ENCODE data around the gene ENOX1. TPM values are rescaled to one million over a fixed set of nuclear protein-coding genes. Genes with fewer than 3 reads are reported as not detected.

The ENOX1 gene
- total RNA-seq, 1 experiment from 2014 or later = 0.26 TPM

GRCh38 chr13:43676320-43676719 is 110.5 kb downstream of the ENOX1 start:
- Mint-ChIP-seq H3K27ac (no peak overlapping the region), H3K4me1 (peaks cover 22% of the 10 kb centered on the region), H3K27me3 (ENCODE audit: low read depth) (no peaks in the 10 kb centered on the region), H3K9me3 (no peaks in the 10 kb centered on the region), H3K36me3 (no peaks in the 10 kb centered on the region), H3K4me3 (no peak overlapping the region)
- POLR2A ChIA-PET = no interaction called here
- CTCF ChIA-PET = no interaction called here
- ATAC-seq = no peak
- no peak for DNase-seq (ENCODE audit: low spot score)
- no peak for TF ChIP-seq ZNF281 (CRISPR knock-in tag; IDR thresholded peaks at IDR 0.05)
- TF ChIP-seq PRRX2 (CRISPR knock-in tag; IDR thresholded peaks at IDR 0.05) = no peak
- TF ChIP-seq NFE2L1 (CRISPR knock-in tag; IDR thresholded peaks at IDR 0.05) = no peak
- TF ChIP-seq NR3C1 (CRISPR knock-in tag; conservative IDR thresholded peaks at IDR 0.05; ENCODE audit: low read depth) = no peak
- no peak for TF ChIP-seq ATF3 (CRISPR knock-in tag; conservative IDR thresholded peaks at IDR 0.05)
- no peak for TF ChIP-seq FOXP1 (CRISPR knock-in tag; IDR thresholded peaks at IDR 0.05; ENCODE audit: borderline replicate concordance)

- Mint-ChIP-seq H3K27me3 (ENCODE audit: low read depth) (no peaks in the 10 kb centered on the region), H3K4me3 (no peak overlapping the region), H3K4me1 (peaks cover 22% of the 10 kb centered on the region), H3K36me3 (no peaks in the 10 kb centered on the region), H3K9me3 (no peaks in the 10 kb centered on the region; the same call in 1 of the 2 replicates), H3K27ac (no peak overlapping the region)
- no peak for ATAC-seq
- POLR2A ChIA-PET = no interaction called here
- CTCF ChIA-PET = no interaction called here
- TF ChIP-seq ERG (CRISPR knock-in tag; IDR thresholded peaks at IDR 0.05) (no peak), USF2 (CRISPR knock-in tag; IDR thresholded peaks at IDR 0.05) (no peak), ATF6 (CRISPR knock-in tag; IDR thresholded peaks at IDR 0.05) (no peak), CREM (CRISPR knock-in tag; IDR thresholded peaks at IDR 0.05) (no peak), GTF2I (CRISPR knock-in tag; conservative IDR thresholded peaks at IDR 0.05) (no peak), RELA (CRISPR knock-in tag; IDR thresholded peaks at IDR 0.05; ENCODE audit: borderline replicate concordance) (no peak), ZNF138 (CRISPR knock-in tag; conservative IDR thresholded peaks at IDR 0.05) (no peak)
- DNase-seq (ENCODE audit: low spot score) = no peak
These were observed 111.2 kb downstream of the ENOX1 start for GRCh38 chr13:43675577-43675976.

GRCh38 chr13:43669964-43670363 is 116.8 kb downstream of the ENOX1 start:
- DNase-seq (ENCODE audit: low spot score) (no peak), ATAC-seq (no peak)
- H3K4me1 Mint-ChIP-seq = peaks cover 25% of the 10 kb centered on the region
- H3K27ac Mint-ChIP-seq = no peak overlapping the region
- H3K9me3 Mint-ChIP-seq = no peaks in the 10 kb centered on the region; the same call in 1 of the 2 replicates
- no peak overlapping the region for H3K4me3 Mint-ChIP-seq
- ChIA-PET POLR2A (no interaction called here), CTCF (no interaction called here)
- no peaks in the 10 kb centered on the region for H3K27me3 Mint-ChIP-seq (ENCODE audit: low read depth)
- H3K36me3 Mint-ChIP-seq = no peaks in the 10 kb centered on the region
- no peak for TF ChIP-seq USF1 (CRISPR knock-in tag; IDR thresholded peaks at IDR 0.05)
- TF ChIP-seq NR3C1 (CRISPR knock-in tag; conservative IDR thresholded peaks at IDR 0.05; ENCODE audit: low read depth) = no peak
- no peak for TF ChIP-seq SP1 (CRISPR knock-in tag; conservative IDR thresholded peaks at IDR 0.05)
- TF ChIP-seq ZNF671 (CRISPR knock-in tag; IDR thresholded peaks at IDR 0.05) = no peak
- no peak for TF ChIP-seq ZMAT4 (CRISPR knock-in tag; IDR thresholded peaks at IDR 0.05)
- no peak for TF ChIP-seq PREB (CRISPR knock-in tag; IDR thresholded peaks at IDR 0.05; ENCODE audit: borderline replicate concordance)
- TF ChIP-seq RORB (CRISPR knock-in tag; IDR thresholded peaks at IDR 0.05) = no peak
- TF ChIP-seq IRF2 (CRISPR knock-in tag; IDR thresholded peaks at IDR 0.05; ENCODE audit: borderline replicate concordance, low read depth) = no peak
- no peak for TF ChIP-seq ELF4 (CRISPR knock-in tag; IDR thresholded peaks at IDR 0.05; ENCODE audit: low read depth)
- TF ChIP-seq GABPB1 (CRISPR knock-in tag; IDR thresholded peaks at IDR 0.05) = no peak
- no peak for TF ChIP-seq CDX4 (CRISPR knock-in tag; IDR thresholded peaks at IDR 0.05; ENCODE audit: borderline replicate concordance)
